SU-DHL-6 (cell line): Measurements from ENCODE around the gene ABL2.
A peak's percentile ranks its signal among the peaks of the same experiment; 100 is the strongest.

Source experiments
- H2AFZ ChIP-seq: fragments of 200-600 bp; sonication (generic); 2 replicates; pipeline ENCODE4 v1.6.1; 2014; ENCODE audit warnings: low read depth, mild to moderate bottlenecking, moderate library complexity, mixed read lengths, antibody characterized with exemption, low read length; ENCODE audit not compliant: severe bottlenecking
- H3F3A ChIP-seq: fragments of 200-600 bp; shearing (Covaris generic); 2 replicates; pipeline ENCODE4 v1.6.0; 2016; ENCODE audit warnings: antibody characterized with exemption, mild to moderate bottlenecking; ENCODE audit not compliant: insufficient read depth
- H3K27ac ChIP-seq: fragments of 200-600 bp; sonication (generic); 2 replicates; pipeline ENCODE4 v1.5.1; 2016; ENCODE audit warnings: low read depth, mild to moderate bottlenecking, low read length, moderate library complexity, mixed read lengths
- H3K27me3 ChIP-seq: fragments of 200-600 bp; sonication (generic), shearing (Covaris generic); 2 replicates; pipeline ENCODE4 v1.6.0; 2014; ENCODE audit warnings: mild to moderate bottlenecking, low read length
- H3K36me3 ChIP-seq: fragments of 200-600 bp; sonication (generic); 2 replicates; pipeline ENCODE4 v1.6.1; 2014; ENCODE audit warnings: mild to moderate bottlenecking, low read length, mixed read lengths
- H3K4me2 ChIP-seq: fragments of 300-600, 200-600 bp; shearing (Covaris generic), sonication (generic); 2 replicates; pipeline ENCODE4 v1.6.0; 2014; ENCODE audit warnings: low read length, low read depth, mild to moderate bottlenecking; ENCODE audit not compliant: poor library complexity, severe bottlenecking
- H3K4me3 ChIP-seq: fragments of 200-600 bp; sonication (generic); 2 replicates; pipeline ENCODE4 v1.5.1; 2014; ENCODE audit warnings: antibody characterized with exemption, low read length, mild to moderate bottlenecking, mixed read lengths; ENCODE audit not compliant: insufficient read depth, poor library complexity, severe bottlenecking
- H3K79me2 ChIP-seq: fragments of 200-600 bp; sonication (generic); 2 replicates; pipeline ENCODE4 v1.6.1; 2014; ENCODE audit warnings: mild to moderate bottlenecking, low read length, moderate library complexity; ENCODE audit not compliant: insufficient read depth
- H3K9ac ChIP-seq: fragments of 200-600 bp; sonication (generic); 2 replicates; pipeline ENCODE4 v1.7.0; 2014; ENCODE audit warnings: mild to moderate bottlenecking, low read length
- H3K9me2 ChIP-seq: fragments of 200-600 bp; sonication (generic); replicated peaks from 2 replicates; pipeline ENCODE4 v1.6.1; 2014; ENCODE audit warnings: low read length; ENCODE audit not compliant: insufficient read depth
- H3K9me3 ChIP-seq: fragments of 200-600 bp; sonication (generic); 2 replicates; pipeline ENCODE4 v1.6.1; 2014; ENCODE audit warnings: low read length, mixed read lengths; ENCODE audit not compliant: insufficient read depth
- H4K20me1 ChIP-seq: fragments of 200-600 bp; sonication (generic); 2 replicates; pipeline ENCODE4 v1.6.1; 2014; ENCODE audit warnings: low read depth, mild to moderate bottlenecking, antibody characterized with exemption, low read length, moderate library complexity, mixed read lengths
- CTCF ChIP-seq: fragments of 200-600 bp; sonication (generic); IDR thresholded peaks from one replicate; pipeline ENCODE4 v1.5.1; 2017; ENCODE audit warnings: antibody characterized with exemption, mild to moderate bottlenecking, low read length, moderate library complexity; ENCODE audit not compliant: insufficient read depth, poor library complexity, severe bottlenecking
- EZH2phosphoT487 ChIP-seq: fragments of 200-600 bp; sonication (generic), shearing (Covaris generic); conservative IDR thresholded peaks from 2 replicates; pipeline ENCODE4 v1.6.1; 2018; ENCODE audit warnings: mild to moderate bottlenecking, antibody characterized with exemption, low read length, moderate library complexity, mixed read lengths

ABL2 gene

GRCh38 chr1:179082999-179083335 lies 146.5 kb downstream of the ABL2 start:
- no peaks in the 10 kb centered on the region for H3K9me2 ChIP-seq
- H3K4me3 ChIP-seq: peak overlapping the region; percentile 84
- H2AFZ ChIP-seq: no peak overlapping the region
- H3K4me2 ChIP-seq: peak overlapping the region; percentile 87
- H3K36me3 ChIP-seq: no peaks in the 10 kb centered on the region
- H3K27ac ChIP-seq: peak overlapping the region; percentile 93
- H3K9me3 ChIP-seq: no peaks in the 10 kb centered on the region
- no peak for TF ChIP-seq CTCF
- TF ChIP-seq EZH2phosphoT487: no peak
- no peaks in the 10 kb centered on the region for H3K27me3 ChIP-seq
- peak overlapping the region; percentile 92 for H3K9ac ChIP-seq
- peaks cover 27% of the 10 kb centered on the region for H3F3A ChIP-seq
- peaks cover 35% of the 10 kb centered on the region for H3K79me2 ChIP-seq
- H4K20me1 ChIP-seq: no peaks in the 10 kb centered on the region

GRCh38 chr1:179082333-179082998 lies 147.0 kb downstream of the ABL2 start:
- TF ChIP-seq EZH2phosphoT487 (no peak), CTCF (no peak)
- peaks cover 30% of the 10 kb centered on the region for H3K79me2 ChIP-seq

GRCh38 chr1:179081687-179082332 lies 147.7 kb downstream of the ABL2 start, which contains the start of gene TOR3A:
Gene TOR3A (plus strand): TSS chr1:179082070. CDS start chr1:179082129, 59 bp downstream.
- TF ChIP-seq CTCF: no peak
- TF ChIP-seq EZH2phosphoT487: no peak
- Histone ChIP-seq H3K79me2 (peaks cover 29% of the 10 kb centered on the region), H2AFZ (peak within 1 kb of the TSS; percentile 66), H3F3A (peaks cover 27% of the 10 kb centered on the region), H3K9me2 (no peaks in the 10 kb centered on the region), H3K9me3 (no peaks in the 10 kb centered on the region), H3K4me3 (peak within 1 kb of the TSS; percentile 84), H3K36me3 (no peaks in the 10 kb centered on the region), H3K4me2 (peak within 1 kb of the TSS; percentile 87), H3K27ac (peak within 1 kb of the TSS; percentile 93), H3K9ac (peak within 1 kb of the TSS; percentile 92), H4K20me1 (no peaks in the 10 kb centered on the region), H3K27me3 (no peaks in the 10 kb centered on the region)

More at GRCh38 chr1:179082333-179082998, 147.0 kb downstream of the ABL2 start:
- H3K9me2 ChIP-seq: no peaks in the 10 kb centered on the region
- peak overlapping the region; percentile 84 for H3K4me3 ChIP-seq
- H3K9ac ChIP-seq: peak overlapping the region; percentile 92
- H3K27me3 ChIP-seq: no peaks in the 10 kb centered on the region
- H3K36me3 ChIP-seq: no peaks in the 10 kb centered on the region
- H3K4me2 ChIP-seq: peak overlapping the region; percentile 87
- peak overlapping the region; percentile 66 for H2AFZ ChIP-seq
- H3K9me3 ChIP-seq: no peaks in the 10 kb centered on the region
- H3K27ac ChIP-seq: peak overlapping the region; percentile 93
- H4K20me1 ChIP-seq: no peaks in the 10 kb centered on the region
- peaks cover 27% of the 10 kb centered on the region for H3F3A ChIP-seq
